ENCODE results near the gene LIN52. TPM values are rescaled to one million over a fixed set of nuclear protein-coding genes. Genes with fewer than 3 reads are reported as not detected.

The LIN52 gene
- total RNA-seq, 2 experiments from 2014 or later = 5.4 to 6.8 TPM

DNA sequence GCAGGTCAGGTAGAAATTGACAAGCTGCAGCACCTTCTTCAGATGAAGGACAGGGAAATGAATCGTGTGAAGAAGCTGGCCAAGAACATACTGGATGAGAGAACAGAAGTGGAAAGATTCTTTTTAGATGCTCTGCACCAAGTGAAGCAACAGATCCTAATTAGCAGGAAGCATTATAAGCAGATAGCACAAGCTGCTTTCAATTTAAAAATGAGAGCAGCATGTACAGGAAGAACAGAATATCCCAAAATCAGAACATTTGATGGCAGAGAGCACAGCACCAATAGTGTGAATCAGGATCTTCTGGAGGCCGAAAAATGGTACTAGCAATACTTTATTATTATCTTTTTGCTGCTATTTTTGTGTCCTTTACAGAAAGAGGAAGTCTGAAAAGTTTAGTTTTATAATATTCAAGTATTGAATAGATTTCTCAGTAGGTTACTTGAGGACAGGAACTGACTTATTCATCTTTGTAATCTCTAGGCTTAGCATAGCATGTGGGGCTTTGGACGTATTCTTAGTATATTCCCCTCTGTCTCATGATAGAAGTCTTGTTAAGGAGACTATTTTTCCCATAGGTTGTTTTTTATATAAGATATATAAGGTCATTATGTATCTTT lies 34.8 kb upstream of the LIN52 start:
- no peaks in the 10 kb centered on the region for H3K27me3 Mint-ChIP-seq
- no peak overlapping the region for H3K27ac ChIP-seq (ENCODE audit: low read depth in 1 of 2, low read length in 2 of 2)
- H3K9me3 ChIP-seq (ENCODE audit: control insufficient read depth in 1 of 2, insufficient read depth in 1 of 2, low read length in 2 of 2) = no peaks in the 10 kb centered on the region
- H3K4me3 Mint-ChIP-seq = no peak overlapping the region
- CTCF ChIA-PET = interaction anchor here (0.5 to 0.8 kb wide), 2 partner anchors 14 to 36 kb away, joined by 3 to 4 read pairs; no protein-coding TSS in a partner anchor
- no peaks in the 10 kb centered on the region for H3K4me1 Mint-ChIP-seq (ENCODE audit: low read depth)
- no peaks in the 10 kb centered on the region for H3K9me3 Mint-ChIP-seq
- no peak overlapping the region for H3K4me3 ChIP-seq (ENCODE audit: low read length)
- H3K27me3 ChIP-seq (ENCODE audit: control insufficient read depth in 1 of 2, insufficient read depth in 2 of 2, low read length in 2 of 2) = no peaks in the 10 kb centered on the region
- H3K36me3 ChIP-seq (ENCODE audit: insufficient read depth, low read length) = no peaks in the 10 kb centered on the region
- POLR2A ChIA-PET = no interaction called here
- no peaks in the 10 kb centered on the region for H3K4me1 ChIP-seq (ENCODE audit: insufficient read depth, low read length)
- no peak for DNase-seq
- intact Hi-C loops (cut with DNase I, micrococcal nuclease) = no loop called here
- no peak for TF ChIP-seq CTCF (IDR thresholded peaks at IDR 0.05)
- ATAC-seq (ENCODE audit: poor library complexity) = no peak
- no peaks in the 10 kb centered on the region for H3K36me3 Mint-ChIP-seq (ENCODE audit: low read depth)
- H3K27ac Mint-ChIP-seq = no peak overlapping the region

GRCh38 chr14:74062809-74063150 lies 22.0 kb upstream of the LIN52 start:
- Mint-ChIP-seq H3K9me3 (no peaks in the 10 kb centered on the region), H3K4me3 (no peak overlapping the region), H3K36me3 (ENCODE audit: low read depth) (peaks cover 76% of the 10 kb centered on the region), H3K27me3 (no peaks in the 10 kb centered on the region), H3K4me1 (ENCODE audit: low read depth) (no peaks in the 10 kb centered on the region), H3K27ac (no peak overlapping the region)
- no peak for TF ChIP-seq CTCF (IDR thresholded peaks at IDR 0.05)
- no peak for DNase-seq
- intact Hi-C loops (cut with DNase I, micrococcal nuclease) = no loop called here
- no peaks in the 10 kb centered on the region for H3K4me1 ChIP-seq (ENCODE audit: insufficient read depth, low read length)
- no peak for ATAC-seq (ENCODE audit: poor library complexity)
- CTCF ChIA-PET = no interaction called here
- H3K27me3 ChIP-seq (ENCODE audit: control insufficient read depth in 1 of 2, insufficient read depth in 2 of 2, low read length in 2 of 2) = no peaks in the 10 kb centered on the region
- H3K27ac ChIP-seq (ENCODE audit: low read depth in 1 of 2, low read length in 2 of 2) = no peak overlapping the region
- H3K9me3 ChIP-seq (ENCODE audit: control insufficient read depth in 1 of 2, insufficient read depth in 1 of 2, low read length in 2 of 2) = no peaks in the 10 kb centered on the region
- peaks cover 42% of the 10 kb centered on the region for H3K36me3 ChIP-seq (ENCODE audit: insufficient read depth, low read length)
- no peak overlapping the region for H3K4me3 ChIP-seq (ENCODE audit: low read length)
- POLR2A ChIA-PET = no interaction called here

GRCh38 chr14:74064426-74064825 lies 20.3 kb upstream of the LIN52 start:
- H3K9me3 Mint-ChIP-seq = no peaks in the 10 kb centered on the region
- DNase-seq (no peak), ATAC-seq (ENCODE audit: poor library complexity) (no peak)
- Histone ChIP-seq H3K4me3 (ENCODE audit: low read length) (no peak overlapping the region), H3K9me3 (ENCODE audit: control insufficient read depth in 1 of 2, insufficient read depth in 1 of 2, low read length in 2 of 2) (no peaks in the 10 kb centered on the region), H3K27ac (ENCODE audit: low read depth in 1 of 2, low read length in 2 of 2) (no peak overlapping the region), H3K4me1 (ENCODE audit: insufficient read depth, low read length) (no peaks in the 10 kb centered on the region), H3K27me3 (ENCODE audit: control insufficient read depth in 1 of 2, insufficient read depth in 2 of 2, low read length in 2 of 2) (no peaks in the 10 kb centered on the region), H3K36me3 (ENCODE audit: insufficient read depth, low read length) (peaks cover 42% of the 10 kb centered on the region)
- intact Hi-C loops (cut with DNase I, micrococcal nuclease) = no loop called here
- no peak for TF ChIP-seq CTCF (IDR thresholded peaks at IDR 0.05)
- H3K27ac Mint-ChIP-seq = no peak overlapping the region
- POLR2A ChIA-PET = no interaction called here
- CTCF ChIA-PET = interaction anchor here (0.7 kb wide), 1 partner anchor 15 kb away, joined by 3 read pairs; no protein-coding TSS in a partner anchor
- H3K27me3 Mint-ChIP-seq = no peaks in the 10 kb centered on the region
- H3K4me1 Mint-ChIP-seq (ENCODE audit: low read depth) = no peaks in the 10 kb centered on the region
- H3K36me3 Mint-ChIP-seq (ENCODE audit: low read depth) = peaks cover 77% of the 10 kb centered on the region
- no peak overlapping the region for H3K4me3 Mint-ChIP-seq

Data from CD4-positive, alpha-beta T cell (primary cell).